ENCODE results near the gene NOS3.
"Not testable (repeated sequence)": the region's sequence is repeated elsewhere in the genome, so short reads cannot be mapped to it uniquely, and the experiment has no call there.

Gene NOS3

DNA sequence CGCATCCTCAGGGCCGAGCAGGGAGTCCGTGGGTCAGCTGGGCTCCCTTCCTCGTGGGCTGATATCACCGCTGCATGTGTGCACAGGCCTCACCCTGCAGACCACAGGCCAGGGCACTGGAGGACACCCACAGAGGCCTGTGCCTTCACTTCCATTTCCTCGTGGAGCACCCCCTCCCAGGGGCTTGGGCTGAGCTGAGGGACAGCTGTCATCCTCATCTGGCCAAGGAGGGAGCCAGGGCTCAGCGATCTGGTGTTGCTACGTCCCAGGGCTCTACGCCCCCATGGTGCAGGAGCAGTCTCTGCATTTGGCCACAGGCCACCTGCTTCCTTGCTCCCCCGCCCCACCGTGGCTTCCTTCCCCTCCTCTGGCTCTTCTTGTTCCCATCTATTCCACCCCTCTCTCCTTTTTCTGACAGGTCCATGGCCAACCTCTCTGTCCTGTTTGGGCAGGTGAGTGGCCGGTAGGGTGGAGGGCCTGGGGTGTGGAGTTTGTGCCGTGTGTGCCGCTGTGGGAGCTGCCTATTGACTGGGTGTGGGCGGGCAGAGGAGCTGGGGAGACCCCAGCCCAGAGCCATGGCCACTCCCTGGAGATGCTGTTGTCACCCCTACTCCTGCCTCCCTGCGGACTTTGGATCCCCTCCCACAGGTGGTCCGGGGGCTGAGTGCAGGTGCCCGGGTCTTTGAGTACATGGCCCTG is 49.2 kb downstream of the NOS3 start:
- DNase-seq = no peak

- no peak for DNase-seq
These were observed 50.0 kb downstream of the NOS3 start for GRCh38 chr7:151040616-151041375.

- not testable (repeated sequence) for DNase-seq
These were observed 52.6 kb downstream of the NOS3 start for GRCh38 chr7:151043449-151043848.

- DNase-seq = no peak
These were observed 53.1 kb downstream of the NOS3 start for GRCh38 chr7:151043959-151044358.

DNA sequence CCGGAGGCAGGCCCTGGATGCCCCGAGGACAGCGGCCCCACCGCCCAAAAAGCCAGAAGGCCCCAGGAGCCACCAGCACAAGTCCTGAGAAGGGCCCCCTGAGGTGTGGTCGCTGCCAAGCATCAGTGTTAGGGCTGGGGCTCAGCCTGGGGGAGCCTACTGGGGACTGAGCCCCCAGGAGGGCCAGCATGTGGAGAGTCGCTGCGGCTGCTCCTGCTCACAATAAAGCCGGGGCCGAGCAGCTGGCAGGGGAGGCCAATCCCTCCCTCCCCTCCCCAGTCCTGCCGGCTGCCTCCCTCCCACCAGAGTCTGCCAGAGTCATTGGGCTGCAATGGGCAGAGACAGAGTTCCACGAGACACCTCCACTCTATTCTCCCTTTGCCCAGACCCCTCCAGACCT is 54.4 kb downstream of the NOS3 start:
- no peak for DNase-seq

GRCh38 chr7:151045967-151046366 is 55.1 kb downstream of the NOS3 start:
- no peak for DNase-seq

- no peak for DNase-seq
These were observed 56.1 kb downstream of the NOS3 start for GRCh38 chr7:151046603-151047573.

GRCh38 chr7:151047976-151048815 is 57.4 kb downstream of the NOS3 start, which contains the start of gene ASIC3:
TSS of gene ASIC3 (plus strand) at chr7:151048531. CDS start at chr7:151048886, 355 bp downstream.
- no peak for DNase-seq

DNA sequence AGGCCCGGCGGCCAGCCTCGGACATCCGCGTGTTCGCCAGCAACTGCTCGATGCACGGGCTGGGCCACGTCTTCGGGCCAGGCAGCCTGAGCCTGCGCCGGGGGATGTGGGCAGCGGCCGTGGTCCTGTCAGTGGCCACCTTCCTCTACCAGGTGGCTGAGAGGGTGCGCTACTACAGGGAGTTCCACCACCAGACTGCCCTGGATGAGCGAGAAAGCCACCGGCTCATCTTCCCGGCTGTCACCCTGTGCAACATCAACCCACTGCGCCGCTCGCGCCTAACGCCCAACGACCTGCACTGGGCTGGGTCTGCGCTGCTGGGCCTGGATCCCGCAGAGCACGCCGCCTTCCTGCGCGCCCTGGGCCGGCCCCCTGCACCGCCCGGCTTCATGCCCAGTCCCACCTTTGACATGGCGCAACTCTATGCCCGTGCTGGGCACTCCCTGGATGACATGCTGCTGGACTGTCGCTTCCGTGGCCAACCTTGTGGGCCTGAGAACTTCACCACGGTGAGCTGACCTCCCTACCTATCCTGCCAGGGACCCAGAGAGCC is 58.2 kb downstream of the NOS3 start:
- DNase-seq = no peak

DNA sequence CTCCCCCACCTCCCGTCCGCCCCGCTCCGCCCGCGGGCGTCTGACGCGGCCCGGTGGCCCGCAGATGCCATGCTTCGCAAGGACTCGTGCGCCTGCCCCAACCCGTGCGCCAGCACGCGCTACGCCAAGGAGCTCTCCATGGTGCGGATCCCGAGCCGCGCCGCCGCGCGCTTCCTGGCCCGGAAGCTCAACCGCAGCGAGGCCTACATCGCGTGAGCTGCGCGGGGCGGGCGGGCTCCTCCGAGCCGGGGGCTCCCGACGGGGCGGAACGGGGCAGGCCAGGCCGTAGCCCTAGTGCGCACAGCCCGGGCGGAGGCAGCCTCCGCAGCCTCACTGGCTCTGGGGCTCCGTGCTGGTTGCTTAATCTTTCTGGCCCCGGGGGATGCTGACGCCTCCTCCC is 60.3 kb downstream of the NOS3 start:
- peak; percentile 57 for DNase-seq

DNA sequence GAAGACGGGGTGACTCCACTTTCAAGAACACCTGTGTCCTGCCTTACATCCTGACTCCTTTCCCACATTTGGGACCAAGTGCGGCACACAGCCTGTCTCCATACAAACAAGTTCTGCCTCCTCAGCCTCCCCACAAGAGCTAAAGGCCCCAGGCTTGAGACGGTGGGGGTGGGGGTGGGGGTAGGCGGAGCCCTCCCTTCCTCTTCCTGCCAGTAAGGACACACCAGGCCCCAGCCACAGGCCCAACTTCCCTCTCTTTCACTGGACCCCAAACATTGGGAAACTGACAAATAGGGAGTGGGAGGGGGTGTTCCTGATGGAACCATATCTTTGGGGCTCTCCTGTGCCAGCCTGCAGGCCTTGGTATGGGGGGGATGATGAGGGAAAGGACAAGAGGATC is 62.3 kb downstream of the NOS3 start:
- DNase-seq = no peak

GRCh38 chr7:151053751-151054150 is 62.9 kb downstream of the NOS3 start:
- DNase-seq = no peak

DNA sequence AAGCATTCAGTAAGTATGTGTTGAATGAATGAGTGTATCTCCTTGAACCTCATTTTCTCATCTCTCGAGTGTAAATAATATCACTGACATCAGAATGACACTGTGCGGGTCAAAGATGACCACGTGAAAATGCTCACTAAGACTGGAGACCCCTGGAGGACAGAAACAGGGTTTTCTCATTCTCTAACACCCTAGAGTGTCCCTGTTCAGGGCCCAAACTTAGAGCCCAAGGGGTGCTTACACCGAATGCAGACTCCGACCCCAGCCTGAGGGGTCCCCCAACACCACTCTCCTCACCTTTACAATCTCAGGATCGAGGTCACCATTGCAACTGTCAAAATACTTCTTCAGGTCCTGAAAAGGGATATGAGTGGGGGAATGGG is 65.5 kb downstream of the NOS3 start:
- DNase-seq = no peak

DNA sequence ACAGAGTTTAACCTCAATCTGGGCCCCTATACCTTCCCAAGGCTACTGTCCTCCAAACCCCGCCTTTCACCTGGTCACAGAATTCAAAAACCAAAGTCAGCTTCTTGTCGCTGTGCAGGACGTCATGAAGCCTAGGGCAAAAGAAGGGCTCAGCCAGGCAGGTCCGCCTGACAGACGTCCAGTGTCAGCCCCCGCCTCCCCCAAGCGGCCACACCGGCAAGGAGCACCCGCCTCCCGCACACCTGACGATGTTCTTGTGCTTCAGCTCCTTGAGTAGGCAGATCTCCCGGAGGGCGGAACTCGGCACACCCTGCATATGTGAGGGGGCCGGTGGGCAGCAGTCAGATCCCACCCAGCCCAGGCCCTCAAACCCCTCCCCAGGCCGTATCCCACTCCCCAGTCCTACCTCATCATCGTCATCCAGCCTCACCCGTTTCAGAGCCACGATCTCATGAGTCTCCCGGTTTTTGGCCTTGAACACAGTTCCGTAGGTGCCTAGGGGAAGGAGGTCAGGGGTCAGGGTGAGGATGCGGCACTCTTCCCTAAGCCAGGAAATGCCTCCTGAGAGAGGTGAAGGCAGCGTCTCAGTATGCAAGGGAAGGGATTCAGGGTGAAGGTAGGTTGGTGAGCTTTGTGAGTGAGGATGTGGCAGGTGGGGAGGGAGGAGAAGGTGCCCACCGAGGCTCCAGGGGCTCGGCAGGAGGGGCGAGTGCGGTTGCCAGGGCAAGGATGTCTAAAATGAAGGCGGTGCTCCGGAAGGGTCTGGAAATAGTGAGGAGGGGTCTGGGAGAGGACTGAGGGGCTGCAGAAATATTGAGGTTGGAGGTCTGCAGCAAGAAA is 66.1 kb downstream of the NOS3 start:
- DNase-seq = no peak

DNA sequence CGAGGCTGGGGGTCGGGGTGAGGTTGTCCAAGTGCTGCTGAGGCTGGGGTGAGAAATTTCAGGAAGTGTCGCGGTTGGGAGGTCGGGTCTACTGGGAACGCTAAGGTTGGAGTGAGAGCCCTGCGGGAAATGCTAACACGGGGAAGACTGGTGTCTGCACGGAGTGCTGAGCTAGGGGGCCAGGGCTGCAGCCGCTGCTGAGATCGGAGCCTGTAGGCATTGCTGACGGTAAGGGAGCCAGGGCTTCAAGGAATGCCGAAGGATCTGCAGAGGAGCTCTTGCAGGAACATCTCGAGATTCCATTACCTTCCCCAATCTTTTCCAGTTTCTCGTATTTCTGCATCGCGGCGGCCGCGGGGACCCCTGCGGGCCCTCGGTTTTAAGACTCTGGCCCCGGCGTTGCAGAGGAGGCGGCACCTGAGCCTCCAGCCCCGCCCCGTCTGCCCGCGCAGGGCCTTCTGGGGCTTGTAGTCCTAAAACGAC is 66.7 kb downstream of the NOS3 start, which contains the start of gene CDK5:
Gene CDK5 (minus strand): TSS at position 392 of the 483 bp plus-strand sequence. CDS start 49 bp downstream, at position 343.
- no peak for DNase-seq

- DNase-seq = peak; percentile 99
These were observed 67.4 kb downstream of the NOS3 start for GRCh38 chr7:151057989-151058780.

DNA sequence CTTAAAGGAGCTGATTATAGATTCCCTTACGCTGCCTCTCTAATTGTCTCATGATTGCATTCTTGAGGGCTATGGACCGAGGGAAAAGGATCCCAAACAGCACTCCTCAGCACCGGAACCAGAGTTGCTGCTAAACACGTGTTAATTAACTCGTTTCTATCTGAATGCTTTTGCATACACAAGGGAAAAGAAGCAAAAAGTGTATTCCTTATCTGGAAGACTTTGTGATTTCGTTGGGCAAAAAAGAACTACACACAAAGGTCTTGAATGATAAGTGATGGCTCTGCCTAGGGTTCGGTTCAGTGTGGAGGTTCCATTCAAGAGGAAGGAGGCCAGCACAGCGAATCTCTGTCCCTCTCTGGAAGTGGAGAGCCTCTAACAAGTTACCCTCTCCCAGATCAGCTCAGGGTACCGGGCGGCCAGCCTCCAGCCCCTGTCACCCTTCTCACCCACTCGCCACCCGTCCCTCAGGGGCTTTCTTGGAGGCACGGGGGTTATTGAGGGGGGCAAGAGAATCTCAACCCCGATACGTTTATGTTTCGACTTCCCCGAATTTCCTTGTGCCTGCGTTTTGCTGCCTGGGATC is 68.1 kb downstream of the NOS3 start:
- peak; percentile 27 for DNase-seq

DNA sequence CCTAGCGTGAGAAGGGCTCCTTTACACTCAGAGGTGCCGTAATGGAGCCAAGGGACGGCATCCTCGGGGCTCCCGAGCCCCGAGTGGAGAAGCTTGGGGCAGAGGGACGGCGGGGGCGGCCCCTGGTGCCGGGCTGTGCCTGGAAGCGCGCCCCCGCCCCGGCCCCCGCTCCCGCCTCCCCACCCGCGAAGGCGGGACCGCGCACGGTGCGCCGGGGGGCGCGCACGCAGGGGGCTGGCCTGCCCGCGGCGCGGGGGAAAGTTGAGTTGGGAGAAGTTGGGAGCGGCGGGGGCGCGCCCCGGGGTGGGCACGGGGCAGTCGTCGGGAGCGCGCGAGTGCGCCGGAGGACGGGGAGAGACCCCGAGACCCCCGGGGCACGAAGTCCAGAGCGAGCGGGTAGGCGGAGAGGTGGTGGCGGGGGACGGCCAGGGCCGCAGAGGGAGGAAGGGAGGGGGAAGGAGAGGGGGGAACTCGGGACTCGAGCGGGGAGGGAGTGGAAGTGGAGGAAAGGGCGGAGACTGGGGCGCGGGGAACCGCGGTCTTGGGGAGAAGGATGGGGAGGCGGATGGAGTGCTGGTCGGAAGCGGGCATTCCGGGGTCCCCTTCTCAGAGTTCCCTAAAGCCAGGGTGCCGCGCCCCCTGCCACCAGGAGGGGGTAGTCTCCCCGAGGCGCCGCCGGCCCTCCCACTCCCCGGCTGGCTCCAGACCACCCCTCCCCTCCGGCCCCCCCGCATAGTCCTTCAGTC is 68.7 kb downstream of the NOS3 start, which contains the start of gene SLC4A2:
Gene SLC4A2 (plus strand): TSS at position 223 of the 746 bp plus-strand sequence. CDS start 2,399 bp downstream, outside the sequence.
- DNase-seq = peak; percentile 86

DNA sequence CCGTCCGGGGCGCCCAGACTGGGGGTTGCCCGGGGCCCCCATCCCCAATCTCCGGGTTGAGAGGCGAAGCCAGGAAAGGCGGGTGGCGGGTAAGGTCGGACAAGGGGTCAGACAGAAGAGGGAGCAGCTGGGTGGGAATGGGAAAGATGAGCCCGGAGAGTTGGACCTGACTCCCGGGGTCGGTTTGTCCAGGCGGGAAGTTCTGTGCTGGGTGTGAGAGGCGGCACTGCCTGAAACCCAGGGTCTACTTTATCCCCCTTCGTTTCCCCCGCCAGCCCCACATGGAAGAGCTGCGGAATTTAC is 69.2 kb downstream of the NOS3 start:
- DNase-seq = no peak
